ENCODE measurements around the gene SLC35G6. TPM values are rescaled to one million over a fixed set of nuclear protein-coding genes. Genes with fewer than 3 reads are reported as not detected.

The SLC35G6 gene
- total and polyA plus RNA-seq, 4 donors = not detected

- Histone ChIP-seq H3K4me1 (ENCODE audit: control insufficient read depth in 5 of 5, insufficient read depth in 5 of 5, low read length in 5 of 5) (no peaks in the 10 kb centered on the region), H3K27ac (ENCODE audit: low read depth in 1 of 2, low read length in 1 of 2) (no peak overlapping the region), H3K9me3 (ENCODE audit: control insufficient read depth in 4 of 4, insufficient read depth in 3 of 4, low read length in 3 of 4) (no peaks in the 10 kb centered on the region), H3K9ac (ENCODE audit: insufficient read depth in 1 of 2, low read length in 2 of 2) (no peak overlapping the region), H3K27me3 (ENCODE audit: control insufficient read depth in 3 of 3, insufficient read depth in 3 of 3, low read length in 2 of 3) (no peaks in the 10 kb centered on the region), H3K4me3 (no peak overlapping the region), H3K36me3 (ENCODE audit: control insufficient read depth in 4 of 4, insufficient read depth in 4 of 4, low read length in 4 of 4) (no peaks in the 10 kb centered on the region)
- peak; percentile 19 for TF ChIP-seq CTCF (IDR thresholded peaks at IDR 0.05; ENCODE audit: control extremely low read depth, extremely low read depth)
- ATAC-seq (ENCODE audit: insufficient read depth, low FRiP score) (no peak), DNase-seq (no peak)
- WGBS, 2 donors = 34 to 47% methylated on average over 10 of the region's 10 CpGs
Observed at GRCh38 chr17:7523033-7523432, 41.8 kb downstream of the SLC35G6 start.

- H3K4me1 ChIP-seq (ENCODE audit: control insufficient read depth in 5 of 5, insufficient read depth in 5 of 5, low read length in 5 of 5) = no peaks in the 10 kb centered on the region
- H3K9me3 ChIP-seq (ENCODE audit: control insufficient read depth in 4 of 4, insufficient read depth in 3 of 4, low read length in 3 of 4) = peaks cover 0 to 9% (median 0%) of the 10 kb centered on the region in 4 donors
- no peak for DNase-seq
- no peak overlapping the region for H3K27ac ChIP-seq (ENCODE audit: low read depth in 1 of 2, low read length in 1 of 2)
- no peak for ATAC-seq (ENCODE audit: insufficient read depth, low FRiP score)
- no peak for TF ChIP-seq CTCF (IDR thresholded peaks at IDR 0.05; ENCODE audit: control extremely low read depth, extremely low read depth)
- H3K27me3 ChIP-seq (ENCODE audit: control insufficient read depth in 3 of 3, insufficient read depth in 3 of 3, low read length in 2 of 3) = no peaks in the 10 kb centered on the region
- H3K36me3 ChIP-seq (ENCODE audit: control insufficient read depth in 4 of 4, insufficient read depth in 4 of 4, low read length in 4 of 4) = no peaks in the 10 kb centered on the region
- no peak overlapping the region for H3K4me3 ChIP-seq
- H3K9ac ChIP-seq (ENCODE audit: insufficient read depth in 1 of 2, low read length in 2 of 2) = no peak overlapping the region
Observed at GRCh38 chr17:7528842-7529241, 47.6 kb downstream of the SLC35G6 start.

GRCh38 chr17:7530023-7530900, 49.0 kb downstream of the SLC35G6 start:
- H3K9me3 ChIP-seq (ENCODE audit: control insufficient read depth in 4 of 4, insufficient read depth in 3 of 4, low read length in 3 of 4) = peaks cover 0 to 9% (median 0%) of the 10 kb centered on the region in 4 donors
- ATAC-seq (ENCODE audit: insufficient read depth, low FRiP score) (no peak), DNase-seq (no peak)
- H3K4me3 ChIP-seq = no peak overlapping the region
- H3K27me3 ChIP-seq (ENCODE audit: control insufficient read depth in 3 of 3, insufficient read depth in 3 of 3, low read length in 2 of 3) = no peaks in the 10 kb centered on the region
- TF ChIP-seq CTCF (IDR thresholded peaks at IDR 0.05; ENCODE audit: control extremely low read depth, extremely low read depth) = no peak
- WGBS, 2 donors = 78 to 82% methylated on average over 6 of the region's 6 CpGs
- H3K4me1 ChIP-seq (ENCODE audit: control insufficient read depth in 5 of 5, insufficient read depth in 5 of 5, low read length in 5 of 5) = no peaks in the 10 kb centered on the region
- no peak overlapping the region for H3K9ac ChIP-seq (ENCODE audit: insufficient read depth in 1 of 2, low read length in 2 of 2)
- H3K36me3 ChIP-seq (ENCODE audit: control insufficient read depth in 4 of 4, insufficient read depth in 4 of 4, low read length in 4 of 4) = no peaks in the 10 kb centered on the region
- H3K27ac ChIP-seq (ENCODE audit: low read depth in 1 of 2, low read length in 1 of 2) = no peak overlapping the region

Other genes with a start within 250 kb of the SLC35G6 start
Only the 30 nearest of the 40 such genes appear.
- 1 to 10 TPM; 1.2 to 2.0 TPM for gene SLC2A4, start 199.7 kb upstream of the SLC35G6 start, total RNA-seq
- 1 to 10 TPM; 1.1 to 1.3 TPM for gene SLC2A4, start 199.7 kb upstream of the SLC35G6 start, polyA plus RNA-seq
- under 1 TPM; 0.28 to 0.57 TPM for gene YBX2, start 186.8 kb upstream of the SLC35G6 start, total RNA-seq
- under 1 TPM; 0.03 to 0.53 TPM for gene YBX2, start 186.8 kb upstream of the SLC35G6 start, polyA plus RNA-seq
- 100 to 1,000 TPM; 104 to 516 TPM for gene EIF5A, start 173.8 kb upstream of the SLC35G6 start, total RNA-seq
- gene EIF5A, start 173.8 kb upstream of the SLC35G6 start, polyA plus RNA-seq = 100 to 1,000 TPM; 596 to 607 TPM
- 10 to 100 TPM; 23.8 to 57.0 TPM for gene GPS2, start 166.1 kb upstream of the SLC35G6 start, total RNA-seq
- gene GPS2, start 166.1 kb upstream of the SLC35G6 start, polyA plus RNA-seq = 10 to 100 TPM; 68.6 to 71.6 TPM
- 10 to 100 TPM; 21.7 to 33.9 TPM for gene NEURL4, start 152.1 kb upstream of the SLC35G6 start, total RNA-seq
- gene NEURL4, start 152.1 kb upstream of the SLC35G6 start, polyA plus RNA-seq = 10 to 100 TPM; 17.3 to 27.0 TPM
- gene ACAP1, start 144.9 kb upstream of the SLC35G6 start, total RNA-seq = 10 to 100 TPM in 1 of 2 donors, 1 to 10 TPM in 1; 9.2 to 27.0 TPM
- 10 to 100 TPM; 17.2 to 39.4 TPM for gene ACAP1, start 144.9 kb upstream of the SLC35G6 start, polyA plus RNA-seq
- 10 to 100 TPM in 1 of 2 donors, 1 to 10 TPM in 1; 5.9 to 14.9 TPM for gene KCTD11, start 129.3 kb upstream of the SLC35G6 start, total RNA-seq
- 10 to 100 TPM; 11.1 to 14.1 TPM for gene KCTD11, start 129.3 kb upstream of the SLC35G6 start, polyA plus RNA-seq
- gene TMEM95, start 126.3 kb upstream of the SLC35G6 start, total RNA-seq = not detected
- gene TMEM95, start 126.3 kb upstream of the SLC35G6 start, polyA plus RNA-seq = not detected
- 1 to 10 TPM; 5.4 to 8.2 TPM for gene TNK1, start 100.4 kb upstream of the SLC35G6 start, total RNA-seq
- gene TNK1, start 100.4 kb upstream of the SLC35G6 start, polyA plus RNA-seq = 1 to 10 TPM; 3.7 to 6.0 TPM
- 10 to 100 TPM; 32.4 to 43.0 TPM for gene PLSCR3, start 86.9 kb upstream of the SLC35G6 start, total RNA-seq
- 10 to 100 TPM; 19.2 to 36.0 TPM for gene PLSCR3, start 86.9 kb upstream of the SLC35G6 start, polyA plus RNA-seq
- 10 to 100 TPM; 70.2 to 78.7 TPM for gene TMEM256, start 77.3 kb upstream of the SLC35G6 start, total RNA-seq
- gene TMEM256, start 77.3 kb upstream of the SLC35G6 start, polyA plus RNA-seq = 100 to 1,000 TPM in 1 of 2 donors, 10 to 100 TPM in 1; 71.6 to 247 TPM
- 10 to 100 TPM; 11.2 to 15.2 TPM for gene NLGN2, start 73.6 kb upstream of the SLC35G6 start, total RNA-seq
- gene NLGN2, start 73.6 kb upstream of the SLC35G6 start, polyA plus RNA-seq = 1 to 10 TPM; 5.0 to 5.1 TPM
- not detected for gene SPEM1, start 61.1 kb upstream of the SLC35G6 start, total RNA-seq
- not detected for gene SPEM1, start 61.1 kb upstream of the SLC35G6 start, polyA plus RNA-seq
- gene SPEM2, start 55.8 kb upstream of the SLC35G6 start, total RNA-seq = not detected
- gene SPEM2, start 55.8 kb upstream of the SLC35G6 start, polyA plus RNA-seq = not detected
- gene SPEM3, start 52.6 kb upstream of the SLC35G6 start, total RNA-seq = not detected
- not detected for gene SPEM3, start 52.6 kb upstream of the SLC35G6 start, polyA plus RNA-seq
- gene TMEM102, start 46.0 kb upstream of the SLC35G6 start, total RNA-seq = 1 to 10 TPM; 4.8 to 9.0 TPM
- 1 to 10 TPM; 5.5 to 8.4 TPM for gene TMEM102, start 46.0 kb upstream of the SLC35G6 start, polyA plus RNA-seq
- gene FGF11, start 41.9 kb upstream of the SLC35G6 start, total RNA-seq = 1 to 10 TPM in 1 of 2 donors, under 1 TPM in 1; 0.52 to 3.5 TPM
- gene FGF11, start 41.9 kb upstream of the SLC35G6 start, polyA plus RNA-seq = under 1 TPM; 0.47 to 0.79 TPM
- 10 to 100 TPM; 10.5 to 10.7 TPM for gene CHRNB1, start 36.4 kb upstream of the SLC35G6 start, total RNA-seq
- gene CHRNB1, start 36.4 kb upstream of the SLC35G6 start, polyA plus RNA-seq = 10 to 100 TPM in 1 of 2 donors, 1 to 10 TPM in 1; 7.0 to 11.9 TPM
- 10 to 100 TPM; 40.4 to 56.4 TPM for gene ZBTB4, start 1.8 kb upstream of the SLC35G6 start, total RNA-seq
- 10 to 100 TPM; 20.1 to 26.5 TPM for gene ZBTB4, start 1.8 kb upstream of the SLC35G6 start, polyA plus RNA-seq
- 100 to 1,000 TPM; 113 to 129 TPM for gene POLR2A, start 2.9 kb downstream of the SLC35G6 start, total RNA-seq
- 10 to 100 TPM; 37.8 to 40.9 TPM for gene POLR2A, start 2.9 kb downstream of the SLC35G6 start, polyA plus RNA-seq
- 10 to 100 TPM; 15.1 to 46.5 TPM for gene TNFSF12, start 67.6 kb downstream of the SLC35G6 start, total RNA-seq
- gene TNFSF12, start 67.6 kb downstream of the SLC35G6 start, polyA plus RNA-seq = 10 to 100 TPM; 35.4 to 72.2 TPM
- gene TNFSF13, start 77.3 kb downstream of the SLC35G6 start, total RNA-seq = 100 to 1,000 TPM in 1 of 2 donors, 10 to 100 TPM in 1; 48.7 to 140 TPM
- 100 to 1,000 TPM in 1 of 2 donors, 10 to 100 TPM in 1; 86.0 to 101 TPM for gene TNFSF13, start 77.3 kb downstream of the SLC35G6 start, polyA plus RNA-seq
- 10 to 100 TPM; 34.0 to 48.3 TPM for gene SENP3, start 80.5 kb downstream of the SLC35G6 start, total RNA-seq
- gene SENP3, start 80.5 kb downstream of the SLC35G6 start, polyA plus RNA-seq = 10 to 100 TPM; 48.9 to 54.4 TPM
- 100 to 1,000 TPM in 1 of 2 donors, 10 to 100 TPM in 1; 33.3 to 358 TPM for gene CD68, start 98.2 kb downstream of the SLC35G6 start, total RNA-seq
- 100 to 1,000 TPM; 431 to 595 TPM for gene CD68, start 98.2 kb downstream of the SLC35G6 start, polyA plus RNA-seq
- gene MPDU1, start 102.4 kb downstream of the SLC35G6 start, total RNA-seq = 10 to 100 TPM; 42.3 to 71.5 TPM
- gene MPDU1, start 102.4 kb downstream of the SLC35G6 start, polyA plus RNA-seq = 10 to 100 TPM; 98.1 to 99.5 TPM
- under 1 TPM in 1 of 2 donors, not detected in 1; 0.86 TPM for gene SOX15, start 108.6 kb downstream of the SLC35G6 start, total RNA-seq
- gene SOX15, start 108.6 kb downstream of the SLC35G6 start, polyA plus RNA-seq = 1 to 10 TPM in 1 of 2 donors, under 1 TPM in 1; 0.68 to 1.1 TPM
- gene FXR2, start 133.5 kb downstream of the SLC35G6 start, total RNA-seq = 10 to 100 TPM; 29.0 to 29.5 TPM
- gene FXR2, start 133.5 kb downstream of the SLC35G6 start, polyA plus RNA-seq = 10 to 100 TPM; 30.6 to 31.1 TPM
- 10 to 100 TPM; 50.7 to 86.4 TPM for gene SAT2, start 146.4 kb downstream of the SLC35G6 start, total RNA-seq
- gene SAT2, start 146.4 kb downstream of the SLC35G6 start, polyA plus RNA-seq = 100 to 1,000 TPM in 1 of 2 donors, 10 to 100 TPM in 1; 92.7 to 168 TPM
- under 1 TPM; 0.28 to 0.63 TPM for gene SHBG, start 148.7 kb downstream of the SLC35G6 start, total RNA-seq
- gene SHBG, start 148.7 kb downstream of the SLC35G6 start, polyA plus RNA-seq = under 1 TPM; 0.16 to 0.57 TPM
- gene ATP1B2, start 169.5 kb downstream of the SLC35G6 start, total RNA-seq = 10 to 100 TPM in 1 of 2 donors, 1 to 10 TPM in 1; 1.1 to 16.0 TPM
- gene ATP1B2, start 169.5 kb downstream of the SLC35G6 start, polyA plus RNA-seq = under 1 TPM; 0.31 to 0.61 TPM

All from lung (tissue), 12 donors.